Astrocyte (in vitro differentiated cells and primary cell): ENCODE measurements around the gene AVL9.

ENCODE experiments used
- EZH2 ChIP-seq: IDR thresholded peaks from 2 replicates; pipeline ENCODE4 v1.6.1; 2012; ENCODE audit warnings: mild to moderate bottlenecking, low read length, inconsistent platforms; ENCODE audit not compliant: insufficient read depth
- TF ChIP-seq, protein P1 (sequence below): IDR thresholded peaks from 2 replicates; pipeline ENCODE4 v1.5.1; 2011; ENCODE audit warnings: low read depth, mild to moderate bottlenecking, inconsistent platforms, low read length, moderate library complexity; ENCODE audit not compliant: insufficient read depth

DNA sequence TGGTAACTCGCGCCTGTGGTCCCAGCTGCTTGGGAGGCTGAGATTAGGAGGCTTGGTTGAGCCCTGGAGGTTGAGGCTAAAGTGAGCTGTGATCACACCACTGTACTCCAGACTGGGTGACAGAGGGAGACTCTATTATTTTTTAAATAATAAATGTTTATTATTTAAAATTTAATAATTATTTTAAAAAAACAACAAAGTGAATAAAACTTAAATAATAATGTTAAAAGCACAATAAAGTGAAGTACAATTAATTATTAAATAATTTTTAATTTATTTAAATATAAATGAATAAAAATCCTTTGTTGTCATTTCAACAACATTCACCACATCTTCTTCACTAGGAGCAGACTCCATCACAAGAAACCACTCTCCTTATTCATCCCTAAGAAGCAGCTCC is 64.8 kb downstream of the AVL9 start:
- TF ChIP-seq, protein P1, sequence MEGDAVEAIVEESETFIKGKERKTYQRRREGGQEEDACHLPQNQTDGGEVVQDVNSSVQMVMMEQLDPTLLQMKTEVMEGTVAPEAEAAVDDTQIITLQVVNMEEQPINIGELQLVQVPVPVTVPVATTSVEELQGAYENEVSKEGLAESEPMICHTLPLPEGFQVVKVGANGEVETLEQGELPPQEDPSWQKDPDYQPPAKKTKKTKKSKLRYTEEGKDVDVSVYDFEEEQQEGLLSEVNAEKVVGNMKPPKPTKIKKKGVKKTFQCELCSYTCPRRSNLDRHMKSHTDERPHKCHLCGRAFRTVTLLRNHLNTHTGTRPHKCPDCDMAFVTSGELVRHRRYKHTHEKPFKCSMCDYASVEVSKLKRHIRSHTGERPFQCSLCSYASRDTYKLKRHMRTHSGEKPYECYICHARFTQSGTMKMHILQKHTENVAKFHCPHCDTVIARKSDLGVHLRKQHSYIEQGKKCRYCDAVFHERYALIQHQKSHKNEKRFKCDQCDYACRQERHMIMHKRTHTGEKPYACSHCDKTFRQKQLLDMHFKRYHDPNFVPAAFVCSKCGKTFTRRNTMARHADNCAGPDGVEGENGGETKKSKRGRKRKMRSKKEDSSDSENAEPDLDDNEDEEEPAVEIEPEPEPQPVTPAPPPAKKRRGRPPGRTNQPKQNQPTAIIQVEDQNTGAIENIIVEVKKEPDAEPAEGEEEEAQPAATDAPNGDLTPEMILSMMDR: no peak
- TF ChIP-seq EZH2: no peak
